KOPT-K1 (cell line): Measurements from ENCODE around the gene CHN1.
A peak's percentile ranks its signal among the peaks of the same experiment; 100 is the strongest.

Experiments
- H3K27ac ChIP-seq: fragments of 200-600 bp; sonication (generic); 2 replicates; pipeline ENCODE4 v1.5.1; 2016; ENCODE audit warnings: antibody characterized with exemption, mild to moderate bottlenecking, low read depth, low read length; ENCODE audit not compliant: poor library complexity, severe bottlenecking
- H3K36me3 ChIP-seq: fragments of 200-600 bp; sonication (generic); 2 replicates; pipeline ENCODE4 v1.5.1; 2017; ENCODE audit warnings: antibody characterized with exemption, mild to moderate bottlenecking, low read length, moderate library complexity; ENCODE audit not compliant: insufficient read depth
- H3K9me3 ChIP-seq: fragments of 200-600 bp; sonication (generic); 2 replicates; pipeline ENCODE4 v1.5.1; 2017; ENCODE audit warnings: antibody characterized with exemption, low read length, mild to moderate bottlenecking; ENCODE audit not compliant: insufficient read depth, poor library complexity, severe bottlenecking

Gene CHN1

GRCh38 chr2:174779361-174779928 lies 225.7 kb downstream of the CHN1 start:
- peak overlapping the region; percentile 53 for H3K27ac ChIP-seq
- no peaks in the 10 kb centered on the region for H3K9me3 ChIP-seq
- H3K36me3 ChIP-seq, result no peaks in the 10 kb centered on the region

DNA sequence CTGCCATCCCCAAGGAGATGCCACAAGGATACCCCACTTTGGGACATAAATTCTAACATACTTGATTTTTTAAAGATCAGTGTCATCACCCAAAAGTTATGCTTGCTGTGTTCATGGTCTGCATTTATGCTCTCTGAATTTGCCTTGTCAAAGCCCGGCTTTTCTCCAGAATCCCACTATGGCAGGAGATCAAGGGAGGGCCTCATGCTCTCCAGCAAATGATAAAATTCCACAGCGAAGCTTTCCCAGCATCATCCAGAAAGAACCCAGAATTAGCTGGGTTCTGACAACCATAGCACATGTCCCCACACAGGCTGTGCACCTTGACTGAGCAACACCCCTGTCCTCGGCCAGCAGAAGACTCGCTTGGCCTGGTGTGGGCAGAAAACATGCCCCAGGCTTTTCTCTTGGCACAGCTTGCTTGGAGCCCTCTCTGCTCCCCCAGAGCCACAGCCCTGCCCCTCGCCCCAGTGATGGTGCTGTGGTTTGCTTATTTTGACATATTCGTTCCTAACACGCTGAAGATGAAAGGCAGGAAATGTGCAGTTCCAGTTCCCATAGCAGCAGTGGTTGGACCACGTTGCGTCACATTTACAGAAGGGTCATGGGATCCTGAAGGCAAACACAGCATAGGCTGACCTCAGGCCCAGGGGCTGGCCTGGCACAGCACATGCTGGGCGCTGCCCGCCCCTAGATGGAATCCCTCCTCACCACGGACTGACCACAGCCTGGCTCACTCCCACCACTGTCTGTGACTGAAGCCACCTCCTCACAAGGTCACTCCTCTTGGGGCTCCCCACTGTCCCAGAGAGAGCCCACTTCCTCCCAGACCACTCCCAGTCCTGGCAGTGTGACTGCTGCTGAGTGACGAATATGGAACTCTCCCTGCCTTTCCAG lies 226.8 kb downstream of the CHN1 start:
- Histone ChIP-seq H3K9me3 (no peaks in the 10 kb centered on the region), H3K27ac (peak overlapping the region; percentile 53), H3K36me3 (no peaks in the 10 kb centered on the region)

DNA sequence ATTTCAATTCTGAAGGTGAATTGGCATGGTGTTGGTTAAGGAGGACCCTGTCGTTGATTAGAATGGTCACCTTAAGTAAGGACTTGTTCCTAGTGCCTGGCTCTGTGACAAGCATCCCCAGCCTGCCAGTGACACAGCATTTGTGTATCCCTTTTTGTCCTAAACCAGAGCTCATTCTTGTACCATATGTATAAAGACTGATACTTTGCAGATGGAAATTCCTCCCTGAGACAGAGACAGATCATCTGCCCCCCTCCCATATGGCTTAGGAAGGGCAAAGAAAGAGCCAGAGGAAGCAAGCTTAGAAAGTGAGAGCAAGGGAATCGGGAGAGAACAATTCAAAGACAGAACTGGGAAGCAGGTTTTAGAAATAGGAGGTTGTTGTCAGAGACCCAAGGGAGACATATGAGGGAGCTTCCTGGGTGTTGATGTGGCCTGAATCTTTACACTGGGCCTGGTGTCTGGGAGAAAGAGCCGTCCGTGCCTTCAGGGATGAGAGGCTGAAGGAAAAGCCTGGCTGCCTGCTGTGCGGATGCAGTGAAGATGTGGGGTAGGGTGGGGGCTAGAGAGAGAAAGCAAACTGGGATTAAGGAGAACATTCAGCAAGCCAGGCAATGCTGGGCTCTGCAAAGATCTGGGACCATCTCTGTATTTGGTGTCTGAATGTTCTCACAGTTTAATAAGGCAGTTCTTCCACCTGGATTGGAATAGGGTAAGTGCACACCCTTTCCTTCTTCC lies 227.7 kb downstream of the CHN1 start:
- Histone ChIP-seq H3K36me3 (no peaks in the 10 kb centered on the region), H3K9me3 (no peaks in the 10 kb centered on the region), H3K27ac (peak overlapping the region; percentile 53)

DNA sequence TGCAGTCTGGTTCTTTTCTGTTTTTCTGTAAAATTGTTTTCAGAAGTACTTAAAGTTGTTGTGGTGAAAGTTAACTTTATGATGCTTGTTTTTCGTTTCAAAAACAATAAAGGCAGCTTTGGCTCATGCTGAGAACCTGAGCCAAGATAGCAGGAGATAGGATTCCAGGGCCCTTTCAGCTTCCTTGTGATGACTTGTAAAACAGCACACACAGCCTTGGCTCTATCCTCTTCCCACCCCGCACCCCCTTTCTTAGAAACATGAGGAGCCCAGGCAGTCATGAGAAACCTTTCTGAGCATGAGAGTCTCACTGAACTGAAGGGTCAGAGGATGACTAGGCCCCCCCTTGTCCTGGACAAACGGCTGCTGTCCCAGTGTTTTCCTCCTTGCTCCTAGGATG lies 228.5 kb downstream of the CHN1 start:
- no peaks in the 10 kb centered on the region for H3K36me3 ChIP-seq
- H3K9me3 ChIP-seq, result no peaks in the 10 kb centered on the region
- H3K27ac ChIP-seq, result no peak overlapping the region

- no peak overlapping the region for H3K27ac ChIP-seq
- no peaks in the 10 kb centered on the region for H3K36me3 ChIP-seq
- H3K9me3 ChIP-seq, result no peaks in the 10 kb centered on the region
Observed at GRCh38 chr2:174776223-174776622, 229.0 kb downstream of the CHN1 start.

DNA sequence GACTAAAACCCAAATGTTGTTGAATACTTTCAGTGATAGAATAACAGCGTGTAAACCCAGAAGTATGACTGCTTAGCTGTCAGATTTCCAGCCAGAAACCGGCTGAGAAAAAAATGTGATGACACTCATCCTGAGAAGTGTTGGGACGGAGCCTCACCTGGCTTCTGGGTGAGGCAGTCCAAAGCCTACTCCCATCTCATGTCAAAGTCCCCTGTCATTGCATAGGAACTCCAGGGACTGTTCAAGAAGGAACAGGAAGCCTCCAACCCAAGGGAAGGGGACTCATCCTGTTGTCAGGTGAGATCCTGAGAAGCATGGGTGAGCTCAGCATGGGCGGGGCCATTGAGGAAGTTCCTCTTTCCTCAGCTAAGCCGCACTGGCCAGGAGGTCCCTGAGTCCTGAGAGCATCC lies 229.6 kb downstream of the CHN1 start:
- no peak overlapping the region for H3K27ac ChIP-seq
- no peaks in the 10 kb centered on the region for H3K36me3 ChIP-seq
- no peaks in the 10 kb centered on the region for H3K9me3 ChIP-seq

- no peak overlapping the region for H3K27ac ChIP-seq
- no peaks in the 10 kb centered on the region for H3K9me3 ChIP-seq
- H3K36me3 ChIP-seq, result no peaks in the 10 kb centered on the region
Observed at GRCh38 chr2:174774886-174775285, 230.3 kb downstream of the CHN1 start.

- no peaks in the 10 kb centered on the region for H3K36me3 ChIP-seq
- H3K27ac ChIP-seq, result no peak overlapping the region
- no peaks in the 10 kb centered on the region for H3K9me3 ChIP-seq
Observed at GRCh38 chr2:174773215-174773614, 232.0 kb downstream of the CHN1 start.

DNA sequence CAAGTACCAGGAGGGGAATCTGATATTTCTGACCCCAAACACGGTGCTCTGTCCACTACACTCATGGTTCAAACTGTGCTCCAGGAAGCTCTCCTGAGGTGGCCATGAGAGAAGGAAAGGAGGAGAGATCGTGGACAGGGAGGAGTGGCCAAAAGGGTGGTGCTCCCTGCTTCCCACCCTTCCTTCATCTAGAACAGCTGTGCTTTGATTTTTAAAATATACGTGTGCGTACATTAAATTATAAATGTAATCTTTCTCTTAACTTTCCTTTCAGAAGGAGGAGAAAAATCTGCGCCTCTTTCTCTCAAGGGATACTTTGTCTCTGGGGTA lies 232.7 kb downstream of the CHN1 start:
- Histone ChIP-seq H3K27ac (no peak overlapping the region), H3K36me3 (no peaks in the 10 kb centered on the region), H3K9me3 (no peaks in the 10 kb centered on the region)

DNA sequence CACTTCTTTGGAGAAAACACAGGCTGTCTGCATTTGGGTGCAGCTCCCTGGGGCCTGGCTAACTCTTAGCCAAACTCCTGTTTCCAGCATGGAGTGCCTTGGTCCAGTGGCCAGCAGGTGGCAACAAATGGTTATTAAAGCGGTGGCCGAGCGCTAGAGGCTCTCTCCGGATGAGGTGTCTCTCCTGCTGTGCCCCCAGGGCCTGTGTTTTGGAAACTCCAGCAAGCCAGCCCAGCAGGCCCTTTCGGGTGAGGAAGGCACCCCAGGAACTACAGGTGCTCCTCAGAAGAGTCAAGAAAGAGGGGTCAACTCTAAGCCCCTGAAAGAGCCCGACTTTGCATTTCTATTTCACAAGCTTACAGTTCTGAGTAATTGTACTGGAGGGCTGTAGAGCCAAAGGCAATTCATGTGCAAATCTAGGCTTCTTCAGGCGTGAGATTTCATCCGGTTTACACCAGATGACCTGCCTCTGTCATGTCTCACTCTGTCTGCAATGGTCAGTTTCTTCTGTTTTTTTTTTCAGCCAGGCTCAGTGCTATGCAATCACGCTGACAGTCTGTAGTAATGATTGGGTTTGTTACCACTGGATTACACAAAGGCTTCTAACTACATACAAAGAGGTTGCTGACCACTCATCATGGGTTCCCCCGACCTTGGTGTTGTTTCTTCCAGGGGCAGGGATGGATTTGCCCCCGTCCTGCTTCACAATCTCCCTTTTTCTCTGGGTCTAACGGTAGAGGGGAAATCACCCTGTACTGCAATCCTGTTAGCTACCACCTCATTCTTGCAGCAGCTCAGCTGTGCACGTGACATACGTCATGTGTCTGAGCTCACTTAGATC lies 233.3 kb downstream of the CHN1 start:
- no peak overlapping the region for H3K27ac ChIP-seq
- H3K36me3 ChIP-seq, result no peaks in the 10 kb centered on the region
- H3K9me3 ChIP-seq, result no peaks in the 10 kb centered on the region

- Histone ChIP-seq H3K9me3 (no peaks in the 10 kb centered on the region), H3K36me3 (no peaks in the 10 kb centered on the region), H3K27ac (no peak overlapping the region)
Observed at GRCh38 chr2:174771136-174771535, 234.0 kb downstream of the CHN1 start.

GRCh38 chr2:174768557-174768956 lies 236.6 kb downstream of the CHN1 start:
- H3K36me3 ChIP-seq, result no peaks in the 10 kb centered on the region
- H3K27ac ChIP-seq, result no peak overlapping the region
- no peaks in the 10 kb centered on the region for H3K9me3 ChIP-seq

DNA sequence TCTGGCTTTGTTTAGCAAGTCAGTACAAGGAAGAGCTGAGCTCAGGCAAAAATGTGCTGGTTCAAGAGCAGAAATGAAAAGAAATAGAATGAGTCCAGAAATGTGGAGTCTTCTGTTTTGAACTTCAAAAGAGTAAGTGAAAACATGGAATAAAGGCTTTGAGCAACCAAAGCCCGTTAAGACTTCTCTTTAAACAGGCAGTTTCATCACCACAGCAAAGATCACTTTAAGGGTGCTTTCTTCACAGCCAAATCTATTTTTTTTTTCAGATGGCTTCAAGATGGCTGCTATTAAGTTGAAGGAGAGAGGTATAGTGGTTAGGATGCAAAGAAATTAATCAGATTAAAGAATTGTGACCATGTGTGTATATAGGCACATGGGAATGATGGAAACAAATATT lies 238.9 kb downstream of the CHN1 start:
- H3K27ac ChIP-seq, result no peak overlapping the region
- no peaks in the 10 kb centered on the region for H3K9me3 ChIP-seq
- H3K36me3 ChIP-seq, result no peaks in the 10 kb centered on the region

- no peaks in the 10 kb centered on the region for H3K36me3 ChIP-seq
- no peak overlapping the region for H3K27ac ChIP-seq
- no peaks in the 10 kb centered on the region for H3K9me3 ChIP-seq
Observed at GRCh38 chr2:174765576-174765975, 239.6 kb downstream of the CHN1 start.
